ENCODE measurements around the gene CFAP99.

DNA sequence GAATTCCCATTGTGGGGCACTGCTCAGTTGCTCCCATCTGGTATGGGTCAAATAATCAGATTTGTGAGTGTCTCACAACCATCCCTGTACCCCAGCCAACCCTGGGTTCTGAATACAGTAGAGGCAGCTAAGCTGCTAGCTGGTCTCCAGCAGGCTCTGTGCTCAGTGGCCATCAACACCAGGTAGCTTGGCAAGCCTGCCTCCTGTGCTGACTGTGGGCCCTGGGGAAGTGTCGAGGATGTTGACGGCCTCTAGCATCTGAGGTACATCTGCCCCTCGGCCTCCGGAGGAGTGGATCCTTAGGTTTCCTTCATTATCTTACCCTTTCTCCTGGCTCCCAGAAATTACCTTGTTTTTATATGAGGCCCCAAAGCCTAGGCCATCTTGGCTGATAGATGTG lies 63.4 kb downstream of the CFAP99 start:
- TF ChIP-seq, protein P1, sequence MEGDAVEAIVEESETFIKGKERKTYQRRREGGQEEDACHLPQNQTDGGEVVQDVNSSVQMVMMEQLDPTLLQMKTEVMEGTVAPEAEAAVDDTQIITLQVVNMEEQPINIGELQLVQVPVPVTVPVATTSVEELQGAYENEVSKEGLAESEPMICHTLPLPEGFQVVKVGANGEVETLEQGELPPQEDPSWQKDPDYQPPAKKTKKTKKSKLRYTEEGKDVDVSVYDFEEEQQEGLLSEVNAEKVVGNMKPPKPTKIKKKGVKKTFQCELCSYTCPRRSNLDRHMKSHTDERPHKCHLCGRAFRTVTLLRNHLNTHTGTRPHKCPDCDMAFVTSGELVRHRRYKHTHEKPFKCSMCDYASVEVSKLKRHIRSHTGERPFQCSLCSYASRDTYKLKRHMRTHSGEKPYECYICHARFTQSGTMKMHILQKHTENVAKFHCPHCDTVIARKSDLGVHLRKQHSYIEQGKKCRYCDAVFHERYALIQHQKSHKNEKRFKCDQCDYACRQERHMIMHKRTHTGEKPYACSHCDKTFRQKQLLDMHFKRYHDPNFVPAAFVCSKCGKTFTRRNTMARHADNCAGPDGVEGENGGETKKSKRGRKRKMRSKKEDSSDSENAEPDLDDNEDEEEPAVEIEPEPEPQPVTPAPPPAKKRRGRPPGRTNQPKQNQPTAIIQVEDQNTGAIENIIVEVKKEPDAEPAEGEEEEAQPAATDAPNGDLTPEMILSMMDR (IDR thresholded peaks at IDR 0.05), result no peak
- no peak for TF ChIP-seq POLR2AphosphoS5 (IDR thresholded peaks at IDR 0.05; ENCODE audit: low read depth, low read length)
- TF ChIP-seq, protein P2, sequence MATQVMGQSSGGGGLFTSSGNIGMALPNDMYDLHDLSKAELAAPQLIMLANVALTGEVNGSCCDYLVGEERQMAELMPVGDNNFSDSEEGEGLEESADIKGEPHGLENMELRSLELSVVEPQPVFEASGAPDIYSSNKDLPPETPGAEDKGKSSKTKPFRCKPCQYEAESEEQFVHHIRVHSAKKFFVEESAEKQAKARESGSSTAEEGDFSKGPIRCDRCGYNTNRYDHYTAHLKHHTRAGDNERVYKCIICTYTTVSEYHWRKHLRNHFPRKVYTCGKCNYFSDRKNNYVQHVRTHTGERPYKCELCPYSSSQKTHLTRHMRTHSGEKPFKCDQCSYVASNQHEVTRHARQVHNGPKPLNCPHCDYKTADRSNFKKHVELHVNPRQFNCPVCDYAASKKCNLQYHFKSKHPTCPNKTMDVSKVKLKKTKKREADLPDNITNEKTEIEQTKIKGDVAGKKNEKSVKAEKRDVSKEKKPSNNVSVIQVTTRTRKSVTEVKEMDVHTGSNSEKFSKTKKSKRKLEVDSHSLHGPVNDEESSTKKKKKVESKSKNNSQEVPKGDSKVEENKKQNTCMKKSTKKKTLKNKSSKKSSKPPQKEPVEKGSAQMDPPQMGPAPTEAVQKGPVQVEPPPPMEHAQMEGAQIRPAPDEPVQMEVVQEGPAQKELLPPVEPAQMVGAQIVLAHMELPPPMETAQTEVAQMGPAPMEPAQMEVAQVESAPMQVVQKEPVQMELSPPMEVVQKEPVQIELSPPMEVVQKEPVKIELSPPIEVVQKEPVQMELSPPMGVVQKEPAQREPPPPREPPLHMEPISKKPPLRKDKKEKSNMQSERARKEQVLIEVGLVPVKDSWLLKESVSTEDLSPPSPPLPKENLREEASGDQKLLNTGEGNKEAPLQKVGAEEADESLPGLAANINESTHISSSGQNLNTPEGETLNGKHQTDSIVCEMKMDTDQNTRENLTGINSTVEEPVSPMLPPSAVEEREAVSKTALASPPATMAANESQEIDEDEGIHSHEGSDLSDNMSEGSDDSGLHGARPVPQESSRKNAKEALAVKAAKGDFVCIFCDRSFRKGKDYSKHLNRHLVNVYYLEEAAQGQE (IDR thresholded peaks at IDR 0.05; ENCODE audit: insufficient read depth in 1 of 2, low read depth in 2 of 2, low read length in 1 of 2), result no peak
- no peak for TF ChIP-seq SIN3A (IDR thresholded peaks at IDR 0.05; ENCODE audit: borderline replicate concordance, insufficient read depth, low read depth, low read length)

Data from Panc1 (cell line).